OCI-LY3 (cell line): ENCODE measurements around the gene NSUN5.

Source experiments
- H2AFZ ChIP-seq: fragments of 200-600, 300-600 bp; shearing (Covaris generic); 2 replicates; pipeline ENCODE4 v1.6.0; 2014; ENCODE audit warnings: antibody characterized with exemption, low read depth, low read length
- H3K27ac ChIP-seq: fragments of 200-600, 300-600 bp; sonication (generic); 2 replicates; pipeline ENCODE4 v1.5.1; 2014; ENCODE audit warnings: mild to moderate bottlenecking, low read length, moderate library complexity, mixed read lengths
- H3K27me3 ChIP-seq: fragments of 200-600, 300-600 bp; sonication (generic); 2 replicates; pipeline ENCODE4 v1.6.1; 2014; ENCODE audit warnings: low read depth, low read length, mixed read lengths
- H3K36me3 ChIP-seq: fragments of 200-600, 300-600 bp; sonication (generic); replicated peaks from 2 replicates; pipeline ENCODE3; 2014; ENCODE audit warnings: low read depth, low read length, mixed read lengths
- H3K4me1 ChIP-seq: fragments of 300-600, 200-600 bp; sonication (generic); 2 replicates; pipeline ENCODE4 v1.6.1; 2014; ENCODE audit warnings: low read length, mixed read lengths
- H3K4me2 ChIP-seq: fragments of 200-600, 300-600 bp; sonication (generic); 2 replicates; pipeline ENCODE4 v1.6.1; 2014; ENCODE audit warnings: low read length, mixed read lengths
- H3K4me3 ChIP-seq: fragments of 300-600, 200-600 bp; sonication (generic); 2 replicates; pipeline ENCODE4 v1.5.1; 2014; ENCODE audit warnings: antibody characterized with exemption, mild to moderate bottlenecking, low read length, moderate library complexity
- H3K79me2 ChIP-seq: fragments of 300-600, 200-600 bp; shearing (Covaris generic); 2 replicates; pipeline ENCODE4 v1.6.1; 2014; ENCODE audit warnings: mild to moderate bottlenecking, low read length, mixed read lengths
- H3K9ac ChIP-seq: fragments of 300-600, 200-600 bp; shearing (Covaris generic); 2 replicates; pipeline ENCODE4 v1.6.0; 2014; ENCODE audit warnings: mild to moderate bottlenecking, low read length, moderate library complexity
- H3K9me3 ChIP-seq: fragments of 200-600, 300-600 bp; shearing (Covaris generic); 2 replicates; pipeline ENCODE4 v1.6.1; 2014; ENCODE audit warnings: low read length, mixed read lengths; ENCODE audit not compliant: insufficient read depth
- H4K20me1 ChIP-seq: fragments of 200-600, 300-600 bp; sonication (generic); 2 replicates; pipeline ENCODE4 v1.6.1; 2016; ENCODE audit warnings: low read length, mixed read lengths; ENCODE audit not compliant: insufficient read depth
- CTCF ChIP-seq: fragments of 200-600, 300-600 bp; sonication (generic); IDR thresholded peaks from 2 replicates; pipeline ENCODE4 v1.5.1; 2014; ENCODE audit warnings: antibody characterized with exemption, low read length, low read depth
- EZH2phosphoT487 ChIP-seq: fragments of 200-600 bp; shearing (Covaris generic); IDR thresholded peaks from 2 replicates; pipeline ENCODE4 v1.6.1; 2018; ENCODE audit warnings: antibody characterized with exemption, mixed run types, low read depth

NSUN5 gene

GRCh38 chr7:73349763-73350162 is 41.1 kb upstream of the NSUN5 start:
- no peaks in the 10 kb centered on the region for H3K27me3 ChIP-seq

DNA sequence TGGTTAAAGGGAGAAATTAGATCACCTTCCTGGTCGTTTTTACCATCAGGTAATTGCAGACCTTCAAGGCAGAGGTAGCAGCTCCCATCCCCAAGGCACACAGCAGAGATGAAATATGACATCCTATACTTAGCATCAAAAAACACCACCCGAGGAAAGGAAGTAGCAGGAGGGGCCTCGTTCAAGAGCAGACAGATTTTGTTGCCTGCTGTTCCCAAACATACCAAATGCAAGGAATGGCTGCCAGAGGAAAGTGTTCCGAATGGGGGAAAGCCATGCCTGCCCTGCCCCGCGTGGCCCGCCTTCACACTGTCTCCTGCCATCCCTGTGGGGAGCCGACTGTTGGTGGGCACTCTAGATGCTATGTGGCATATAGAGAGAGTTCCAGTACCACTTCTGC is 37.3 kb upstream of the NSUN5 start:
- no peak overlapping the region for H2AFZ ChIP-seq
- no peaks in the 10 kb centered on the region for H3K27me3 ChIP-seq
- TF ChIP-seq CTCF: no peak
- no peak for TF ChIP-seq EZH2phosphoT487
- H3K27ac ChIP-seq: no peak overlapping the region
- H3K4me2 ChIP-seq: no peak overlapping the region
- H3K9ac ChIP-seq: no peak overlapping the region
- H3K4me1 ChIP-seq: no peaks in the 10 kb centered on the region
- no peaks in the 10 kb centered on the region for H3K79me2 ChIP-seq
- no peaks in the 10 kb centered on the region for H4K20me1 ChIP-seq
- H3K36me3 ChIP-seq: no peaks in the 10 kb centered on the region
- H3K9me3 ChIP-seq: no peaks in the 10 kb centered on the region
- H3K4me3 ChIP-seq: no peak overlapping the region

More at GRCh38 chr7:73349763-73350162, 41.1 kb upstream of the NSUN5 start:
- no peak overlapping the region for H3K4me3 ChIP-seq
- TF ChIP-seq CTCF: no peak
- no peak for TF ChIP-seq EZH2phosphoT487
- no peak overlapping the region for H3K9ac ChIP-seq
- no peak overlapping the region for H2AFZ ChIP-seq
- no peaks in the 10 kb centered on the region for H3K36me3 ChIP-seq
- no peak overlapping the region for H3K4me2 ChIP-seq
- H3K9me3 ChIP-seq: no peaks in the 10 kb centered on the region
- H3K27ac ChIP-seq: no peak overlapping the region
- H3K79me2 ChIP-seq: no peaks in the 10 kb centered on the region
- no peaks in the 10 kb centered on the region for H3K4me1 ChIP-seq
- H4K20me1 ChIP-seq: no peaks in the 10 kb centered on the region

- no peak overlapping the region for H3K4me3 ChIP-seq
- H3K9me3 ChIP-seq: no peaks in the 10 kb centered on the region
- H2AFZ ChIP-seq: no peak overlapping the region
- no peaks in the 10 kb centered on the region for H3K36me3 ChIP-seq
- H3K4me1 ChIP-seq: no peaks in the 10 kb centered on the region
- H3K27ac ChIP-seq: no peak overlapping the region
- H3K27me3 ChIP-seq: no peaks in the 10 kb centered on the region
- H3K4me2 ChIP-seq: no peak overlapping the region
- TF ChIP-seq CTCF: no peak
- TF ChIP-seq EZH2phosphoT487: no peak
- H3K79me2 ChIP-seq: no peaks in the 10 kb centered on the region
- H3K9ac ChIP-seq: no peak overlapping the region
- no peaks in the 10 kb centered on the region for H4K20me1 ChIP-seq
These were observed 36.9 kb upstream of the NSUN5 start for GRCh38 chr7:73345538-73345937.

DNA sequence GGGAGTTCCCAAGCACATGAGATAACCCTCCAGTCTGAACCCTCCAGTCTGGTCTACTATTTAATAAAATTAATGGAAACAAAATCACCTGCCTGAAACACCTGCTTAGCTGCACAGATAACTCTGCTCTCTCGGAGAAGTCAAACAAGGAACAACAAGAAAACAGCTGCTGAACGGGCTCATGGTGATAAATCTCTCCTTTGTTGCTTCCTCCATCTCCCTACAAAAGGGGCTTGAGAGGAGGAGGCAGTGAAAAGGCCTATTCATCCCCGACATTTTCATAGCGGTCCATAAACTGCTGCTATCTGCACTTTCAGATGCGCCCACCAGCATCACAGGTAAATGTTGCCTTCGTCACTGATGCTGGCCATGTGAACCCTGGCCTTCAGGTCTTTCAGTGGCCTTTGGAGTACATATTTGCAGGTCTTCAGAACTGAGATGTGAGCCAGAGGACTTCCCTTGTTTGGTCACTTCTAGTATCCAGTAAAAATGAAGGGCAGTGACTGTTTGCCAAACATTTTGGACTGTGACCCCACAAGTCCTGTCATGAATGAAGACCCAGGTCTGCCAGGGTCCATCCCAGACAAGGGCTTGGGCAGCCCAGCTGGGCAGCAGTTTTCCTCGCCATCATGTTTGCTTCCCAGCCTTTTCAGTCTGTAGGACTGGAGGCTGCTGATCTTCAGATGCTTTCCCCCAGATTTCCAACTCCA is 35.2 kb upstream of the NSUN5 start:
- H2AFZ ChIP-seq: no peak overlapping the region
- H3K79me2 ChIP-seq: no peaks in the 10 kb centered on the region
- no peak overlapping the region for H3K27ac ChIP-seq
- H3K36me3 ChIP-seq: no peaks in the 10 kb centered on the region
- H3K4me3 ChIP-seq: no peak overlapping the region
- no peak overlapping the region for H3K9ac ChIP-seq
- TF ChIP-seq CTCF: no peak
- no peak for TF ChIP-seq EZH2phosphoT487
- no peaks in the 10 kb centered on the region for H3K9me3 ChIP-seq
- H3K4me2 ChIP-seq: no peak overlapping the region
- H3K4me1 ChIP-seq: no peaks in the 10 kb centered on the region
- no peaks in the 10 kb centered on the region for H4K20me1 ChIP-seq
- no peaks in the 10 kb centered on the region for H3K27me3 ChIP-seq
